ENCODE measurements around the gene FRMD4A.

DNA sequence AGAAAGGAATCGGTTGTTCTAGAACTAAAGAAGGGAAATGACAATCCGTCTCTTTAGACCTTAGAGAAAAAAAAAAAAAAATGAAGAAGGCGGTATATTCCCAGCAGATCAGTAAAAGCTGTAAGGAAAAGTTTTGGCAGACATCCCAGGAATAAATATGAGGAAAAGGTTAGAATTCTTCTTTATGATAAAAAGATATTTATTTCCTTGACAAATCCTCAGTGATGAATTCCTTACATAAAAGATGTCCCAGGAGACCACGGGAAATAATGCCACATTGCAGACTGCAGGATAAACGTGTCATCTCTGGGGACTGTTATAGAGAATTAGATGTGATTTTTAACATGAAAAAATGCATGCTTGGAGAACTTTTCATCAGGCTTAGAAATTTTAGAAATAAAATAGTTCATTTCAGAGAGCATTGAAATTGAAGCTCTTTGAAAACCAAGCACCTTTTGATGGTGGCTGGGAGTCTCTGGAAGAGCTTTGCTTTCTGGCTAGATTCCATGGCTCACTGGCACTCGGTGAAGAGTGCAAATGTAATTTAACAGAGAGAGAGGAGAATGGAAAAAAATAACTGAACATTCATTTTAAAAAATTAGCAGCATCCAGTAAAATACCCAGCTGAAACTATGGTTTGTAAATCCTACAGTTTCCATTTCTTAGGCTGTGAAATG is 645.8 kb downstream of the FRMD4A start:
- TF ChIP-seq, protein P1, sequence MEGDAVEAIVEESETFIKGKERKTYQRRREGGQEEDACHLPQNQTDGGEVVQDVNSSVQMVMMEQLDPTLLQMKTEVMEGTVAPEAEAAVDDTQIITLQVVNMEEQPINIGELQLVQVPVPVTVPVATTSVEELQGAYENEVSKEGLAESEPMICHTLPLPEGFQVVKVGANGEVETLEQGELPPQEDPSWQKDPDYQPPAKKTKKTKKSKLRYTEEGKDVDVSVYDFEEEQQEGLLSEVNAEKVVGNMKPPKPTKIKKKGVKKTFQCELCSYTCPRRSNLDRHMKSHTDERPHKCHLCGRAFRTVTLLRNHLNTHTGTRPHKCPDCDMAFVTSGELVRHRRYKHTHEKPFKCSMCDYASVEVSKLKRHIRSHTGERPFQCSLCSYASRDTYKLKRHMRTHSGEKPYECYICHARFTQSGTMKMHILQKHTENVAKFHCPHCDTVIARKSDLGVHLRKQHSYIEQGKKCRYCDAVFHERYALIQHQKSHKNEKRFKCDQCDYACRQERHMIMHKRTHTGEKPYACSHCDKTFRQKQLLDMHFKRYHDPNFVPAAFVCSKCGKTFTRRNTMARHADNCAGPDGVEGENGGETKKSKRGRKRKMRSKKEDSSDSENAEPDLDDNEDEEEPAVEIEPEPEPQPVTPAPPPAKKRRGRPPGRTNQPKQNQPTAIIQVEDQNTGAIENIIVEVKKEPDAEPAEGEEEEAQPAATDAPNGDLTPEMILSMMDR (IDR thresholded peaks at IDR 0.05; ENCODE audit: low read length): no peak
- TF ChIP-seq EZH2phosphoT487 (IDR thresholded peaks at IDR 0.05; ENCODE audit: low read length): no peak

Measured in MM.1S (cell line).